ENCODE data around the gene KLHL35.

Gene KLHL35

DNA sequence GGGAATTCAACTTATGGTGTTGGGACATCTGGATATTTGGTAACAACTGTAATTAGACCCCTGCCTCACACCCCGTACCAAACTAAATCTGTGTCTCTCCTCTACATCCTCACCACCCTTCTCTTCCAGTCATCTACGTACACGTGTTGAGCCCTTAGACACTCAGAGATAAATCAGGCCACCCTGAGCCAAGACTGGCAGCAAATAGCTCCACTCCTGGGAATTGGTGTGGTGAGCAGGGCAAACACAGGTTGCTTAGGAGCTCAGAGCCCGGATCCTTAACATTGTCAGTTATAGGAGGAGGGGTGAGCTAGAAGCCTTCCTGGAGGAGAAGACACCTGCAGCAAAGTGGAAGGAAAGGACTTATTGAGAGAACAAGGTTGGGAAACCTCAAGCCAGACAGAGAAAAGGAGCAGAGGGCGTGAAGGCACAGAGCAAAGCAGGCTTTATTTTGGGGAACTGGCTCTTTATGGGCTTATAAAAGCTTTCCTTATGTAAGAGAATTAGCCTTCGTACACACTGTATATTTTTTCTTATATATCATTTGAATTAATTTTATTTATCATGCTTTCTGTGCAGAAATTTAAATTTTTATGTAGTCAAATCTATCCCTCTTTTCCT is 36.9 kb upstream of the KLHL35 start:
- no peak for DNase-seq (ENCODE audit: low read depth)

DNA sequence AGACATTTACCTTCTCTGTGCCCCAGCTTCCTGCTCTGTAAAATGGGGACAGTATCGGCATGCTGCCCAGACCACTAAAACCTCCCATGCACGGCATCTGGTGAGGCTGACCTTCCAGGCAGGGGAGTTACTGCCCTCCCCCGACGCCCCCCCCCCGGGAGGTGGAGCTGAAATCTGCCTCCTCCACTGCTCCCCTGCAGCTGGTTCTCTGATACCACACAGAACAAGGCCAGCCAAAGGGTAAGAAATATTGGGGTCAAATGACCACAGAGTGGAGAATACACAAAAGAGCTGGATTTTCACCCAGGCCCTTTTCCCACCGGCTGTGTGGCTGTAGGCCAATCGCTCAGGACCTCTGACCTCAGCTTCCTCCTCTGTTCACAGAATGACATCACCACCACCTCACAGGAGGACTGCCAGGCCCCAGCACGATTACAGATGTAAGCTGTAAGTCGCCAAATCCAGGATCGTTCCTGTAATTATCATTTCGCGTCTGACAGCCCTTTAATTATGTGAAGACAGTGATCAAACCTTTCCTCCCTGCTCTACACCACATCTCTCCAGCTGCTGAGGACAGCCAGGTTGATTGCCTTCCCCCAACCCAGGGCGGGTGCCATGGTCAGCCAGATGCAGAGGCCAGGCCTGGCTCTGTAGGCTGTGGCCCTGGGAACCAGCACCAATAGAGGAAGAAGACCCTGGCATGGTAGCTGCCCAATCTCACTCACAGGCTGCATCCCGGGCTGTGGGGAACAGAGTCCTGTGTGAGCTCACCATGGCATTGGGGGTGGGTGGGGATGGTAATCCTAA is 35.7 kb upstream of the KLHL35 start:
- DNase-seq (ENCODE audit: low read depth), result no peak

DNA sequence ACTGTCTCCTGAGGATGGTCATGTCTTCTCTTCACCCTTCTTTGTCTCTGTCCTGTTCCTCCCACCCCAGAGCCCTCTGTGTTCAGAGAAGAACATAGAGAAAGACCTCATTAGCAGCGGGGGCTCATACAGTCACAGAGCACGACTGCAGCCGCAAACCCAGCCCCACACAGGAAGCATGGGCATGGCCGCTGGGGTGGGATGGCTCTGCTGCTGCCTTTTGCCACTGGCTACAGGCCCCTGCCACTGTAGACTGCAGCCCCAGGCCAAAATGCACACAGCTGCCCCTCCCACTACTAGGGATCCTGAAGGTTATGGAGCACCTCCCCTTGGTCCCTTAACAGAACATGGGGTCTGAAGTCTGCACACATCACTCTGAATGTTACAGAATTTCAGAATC is 34.9 kb upstream of the KLHL35 start:
- DNase-seq (ENCODE audit: low read depth), result no peak

DNA sequence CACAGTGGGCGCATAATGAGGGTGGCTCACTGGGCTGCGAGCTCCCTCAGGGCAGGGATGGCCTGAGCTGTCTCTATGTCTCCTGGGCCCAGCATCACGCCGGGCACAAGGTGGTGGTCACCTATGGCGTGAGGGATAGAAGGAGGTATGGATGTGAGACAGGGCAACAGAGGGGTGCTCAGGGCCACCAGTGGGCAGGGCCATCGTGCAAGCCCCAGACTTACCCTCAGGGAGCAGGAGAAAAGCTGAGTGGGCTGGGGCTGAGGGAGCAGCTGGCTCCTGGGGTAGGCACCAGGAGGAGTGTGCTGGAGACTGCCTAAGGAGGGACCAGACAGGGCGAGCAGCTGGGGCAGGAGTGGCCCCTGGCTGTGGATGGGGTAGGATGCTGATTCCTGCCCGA is 34.3 kb upstream of the KLHL35 start:
- no peak for DNase-seq (ENCODE audit: low read depth)

DNA sequence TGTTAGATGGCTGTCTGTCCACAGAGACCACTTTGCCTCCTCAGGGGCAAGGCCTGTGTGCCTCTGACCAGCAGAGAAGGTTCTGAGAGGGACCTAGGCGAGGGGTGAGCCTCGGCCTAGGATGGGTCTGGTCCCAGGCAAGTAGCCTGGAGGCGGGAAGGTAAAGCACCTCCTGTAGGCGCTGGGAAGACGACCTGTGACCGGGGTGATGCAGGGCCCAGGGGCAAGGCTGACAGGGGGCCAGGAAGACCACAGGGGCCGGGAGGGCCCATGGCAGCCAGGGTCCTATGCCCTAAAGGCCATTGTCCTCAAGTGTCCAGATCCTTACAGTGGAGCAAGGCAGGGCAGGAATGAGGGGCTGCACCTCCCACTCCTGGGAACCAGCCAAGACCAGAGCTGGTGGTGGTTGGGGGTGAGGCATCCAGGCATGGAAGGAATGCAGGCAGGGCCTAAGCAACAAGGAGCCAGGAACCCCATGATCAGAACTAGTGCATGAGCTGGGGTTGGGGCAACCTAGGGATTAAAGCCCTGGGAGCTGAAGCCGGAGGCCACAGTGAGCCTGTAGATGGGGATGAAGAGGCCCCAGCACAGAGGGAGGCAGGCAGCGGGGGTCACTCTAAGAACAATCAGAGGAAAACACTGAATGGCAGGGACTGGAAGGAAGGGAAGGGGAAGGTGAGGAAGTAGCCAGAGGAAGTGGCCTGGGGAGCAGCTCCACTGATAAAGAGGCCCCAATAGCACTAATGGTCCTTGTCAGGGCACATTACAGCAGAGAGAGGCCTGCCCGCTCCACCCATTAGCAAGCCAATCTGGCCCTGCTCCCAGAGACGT is 32.9 kb upstream of the KLHL35 start:
- no peak for DNase-seq (ENCODE audit: low read depth)

DNA sequence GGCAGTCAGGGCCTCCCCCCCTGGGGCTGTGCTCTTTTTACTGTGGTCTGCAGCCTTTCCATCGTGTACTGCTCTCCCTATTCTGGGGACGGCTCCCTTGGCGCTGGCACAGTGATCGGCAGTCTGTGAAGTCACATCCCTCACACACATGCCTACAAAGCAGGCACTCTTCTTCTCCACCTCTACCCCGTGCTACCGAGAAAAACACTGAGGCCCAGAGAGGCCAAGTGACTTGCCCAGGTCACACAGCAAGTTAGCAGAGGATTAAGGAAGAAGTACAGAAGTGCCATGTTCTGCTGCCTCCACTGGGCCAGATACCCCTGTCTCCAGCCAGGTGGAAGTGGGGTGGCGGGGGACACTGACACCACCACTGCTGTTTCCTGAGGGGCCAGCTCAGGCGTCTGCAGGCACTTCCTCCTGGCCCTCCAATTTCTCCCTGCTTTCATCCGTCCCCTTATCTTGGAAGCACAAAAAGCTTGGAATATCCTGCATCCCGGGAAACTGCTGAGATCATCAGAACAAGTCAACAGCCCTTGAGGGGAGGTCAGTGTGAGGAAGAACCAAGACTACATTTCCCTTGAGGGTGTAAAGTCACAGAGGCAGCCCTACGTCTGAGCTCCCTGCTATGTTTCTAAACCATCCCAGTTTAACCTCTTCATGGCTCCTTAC is 30.2 kb upstream of the KLHL35 start:
- DNase-seq (ENCODE audit: low read depth), result no peak

DNA sequence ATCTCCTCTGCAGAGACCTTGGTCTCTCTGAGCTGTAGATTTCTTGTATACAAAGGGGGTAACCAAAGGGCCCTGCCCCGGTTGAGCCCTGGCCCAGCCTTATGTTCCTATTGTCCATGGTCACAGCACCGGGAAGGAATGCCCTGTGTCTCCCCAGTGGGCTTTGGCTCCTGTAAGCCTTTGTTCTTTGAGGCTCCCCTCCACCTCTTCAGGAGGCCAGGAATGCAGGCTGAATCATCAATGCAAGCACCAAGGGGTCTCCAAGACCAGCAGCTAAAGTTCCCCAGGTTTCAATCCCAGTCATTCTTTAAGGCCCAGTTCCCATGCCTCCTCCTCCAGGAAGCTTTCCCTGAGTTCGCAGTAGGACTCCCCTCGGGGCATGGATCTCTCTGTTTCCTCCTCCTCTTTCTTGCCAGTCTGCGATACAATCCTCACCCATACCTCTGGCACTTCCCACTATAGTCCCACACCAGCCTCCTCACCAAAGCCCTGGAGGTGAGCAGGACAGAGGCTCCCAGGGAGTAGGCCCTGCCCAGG is 29.2 kb upstream of the KLHL35 start:
- no peak for DNase-seq (ENCODE audit: low read depth)

DNA sequence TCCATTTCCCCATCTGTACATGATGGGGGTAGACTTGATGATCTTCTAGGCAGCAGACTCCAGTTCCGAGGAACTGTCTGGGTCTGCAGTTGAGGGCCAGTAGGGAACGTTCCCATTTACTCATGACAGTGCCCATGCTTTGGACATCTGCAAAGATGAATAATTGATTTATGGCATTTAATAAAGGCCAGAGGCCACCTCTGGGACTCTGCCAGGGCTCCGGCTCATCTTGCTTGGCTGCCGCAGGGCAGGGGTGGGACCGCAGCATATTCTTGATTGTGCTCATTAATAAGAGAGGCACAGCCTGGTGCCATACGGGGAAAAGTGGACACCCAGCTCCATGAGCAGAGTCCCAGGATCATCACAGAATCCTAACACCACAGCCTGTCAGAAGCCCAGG is 28.1 kb upstream of the KLHL35 start:
- no peak for DNase-seq (ENCODE audit: low read depth)

DNA sequence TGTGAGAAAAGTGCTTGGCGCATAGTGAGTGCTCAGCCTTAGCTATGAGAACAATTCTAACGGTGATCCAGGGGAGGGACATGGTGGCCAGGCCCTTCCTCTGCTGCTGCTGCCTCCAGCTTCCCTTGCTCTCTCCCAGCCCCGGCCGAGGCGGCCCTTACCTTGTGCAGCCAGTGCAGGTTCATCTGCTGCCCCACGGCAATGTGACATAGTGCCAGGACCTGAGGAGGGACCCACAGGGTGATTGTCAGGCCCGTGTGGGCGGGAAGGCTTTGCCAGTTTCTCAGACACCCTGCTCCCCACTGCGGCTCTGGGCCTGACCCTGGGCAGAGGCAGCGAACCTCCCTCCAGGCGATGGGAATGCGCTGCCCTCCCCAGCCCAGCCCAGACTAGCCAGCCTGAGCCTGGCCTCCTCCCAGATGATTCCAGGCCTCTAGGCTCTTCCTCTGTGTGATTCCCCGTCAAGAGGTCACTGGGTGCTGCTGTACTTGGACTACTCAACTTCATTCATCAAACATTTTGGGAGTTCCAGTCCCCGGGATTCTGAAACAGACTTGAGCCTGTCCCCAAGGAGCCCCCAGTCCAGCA is 23.7 kb upstream of the KLHL35 start:
- DNase-seq (ENCODE audit: low read depth), result no peak

DNA sequence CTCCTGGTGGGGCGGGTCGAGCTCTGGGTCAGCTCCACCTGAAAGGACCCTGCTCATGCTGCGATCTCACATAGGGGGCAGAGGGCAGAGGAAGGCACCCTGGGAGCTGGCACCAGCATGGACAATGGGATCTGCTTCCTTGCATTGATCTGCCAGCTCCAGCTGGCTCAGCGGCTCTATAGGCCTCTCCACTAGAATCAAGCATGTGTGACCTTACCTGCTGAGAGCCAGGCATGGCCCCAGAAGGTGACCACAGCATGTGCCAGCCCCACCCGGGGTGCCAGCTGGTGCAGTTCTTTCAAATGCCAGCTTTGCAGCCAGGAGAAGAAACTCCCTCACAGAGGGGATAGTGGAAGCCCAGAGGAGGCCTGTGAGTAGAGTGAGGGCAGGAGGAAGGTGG is 22.0 kb upstream of the KLHL35 start:
- DNase-seq (ENCODE audit: low read depth), result no peak

DNA sequence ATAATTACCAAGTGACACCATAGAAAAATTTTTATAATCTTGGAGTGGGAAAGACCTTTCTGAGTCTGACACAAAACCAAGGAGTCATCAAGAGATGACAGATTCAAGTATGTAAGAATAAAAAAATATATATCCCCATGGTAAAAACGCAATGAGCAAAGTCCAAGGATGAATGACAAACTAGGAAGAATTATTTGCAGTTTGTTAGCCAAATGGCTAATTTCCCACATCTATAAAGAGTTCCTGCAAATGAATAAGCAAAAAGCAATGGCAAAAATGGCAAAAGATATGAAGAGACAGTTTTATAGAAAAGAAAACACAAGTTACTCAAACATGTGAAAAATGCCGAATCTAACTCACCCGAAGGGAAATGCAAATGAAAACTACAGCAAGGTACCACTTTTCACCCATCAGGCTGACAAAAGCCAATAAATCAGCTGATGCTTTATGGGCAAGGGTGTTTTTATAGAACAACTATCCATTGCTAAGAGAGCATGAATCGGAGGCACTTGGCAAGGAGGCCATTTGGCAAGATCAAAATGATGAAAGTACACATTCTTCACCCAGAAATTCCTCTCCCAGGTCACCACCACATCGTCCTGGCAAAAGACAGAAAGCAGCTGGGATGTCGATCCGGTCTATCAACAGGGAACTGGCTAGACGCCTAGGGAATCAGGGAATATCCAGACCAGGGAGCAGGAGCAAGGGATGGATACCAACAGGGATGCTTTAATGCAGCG is 21.1 kb upstream of the KLHL35 start:
- DNase-seq (ENCODE audit: low read depth), result peak; percentile 48

DNA sequence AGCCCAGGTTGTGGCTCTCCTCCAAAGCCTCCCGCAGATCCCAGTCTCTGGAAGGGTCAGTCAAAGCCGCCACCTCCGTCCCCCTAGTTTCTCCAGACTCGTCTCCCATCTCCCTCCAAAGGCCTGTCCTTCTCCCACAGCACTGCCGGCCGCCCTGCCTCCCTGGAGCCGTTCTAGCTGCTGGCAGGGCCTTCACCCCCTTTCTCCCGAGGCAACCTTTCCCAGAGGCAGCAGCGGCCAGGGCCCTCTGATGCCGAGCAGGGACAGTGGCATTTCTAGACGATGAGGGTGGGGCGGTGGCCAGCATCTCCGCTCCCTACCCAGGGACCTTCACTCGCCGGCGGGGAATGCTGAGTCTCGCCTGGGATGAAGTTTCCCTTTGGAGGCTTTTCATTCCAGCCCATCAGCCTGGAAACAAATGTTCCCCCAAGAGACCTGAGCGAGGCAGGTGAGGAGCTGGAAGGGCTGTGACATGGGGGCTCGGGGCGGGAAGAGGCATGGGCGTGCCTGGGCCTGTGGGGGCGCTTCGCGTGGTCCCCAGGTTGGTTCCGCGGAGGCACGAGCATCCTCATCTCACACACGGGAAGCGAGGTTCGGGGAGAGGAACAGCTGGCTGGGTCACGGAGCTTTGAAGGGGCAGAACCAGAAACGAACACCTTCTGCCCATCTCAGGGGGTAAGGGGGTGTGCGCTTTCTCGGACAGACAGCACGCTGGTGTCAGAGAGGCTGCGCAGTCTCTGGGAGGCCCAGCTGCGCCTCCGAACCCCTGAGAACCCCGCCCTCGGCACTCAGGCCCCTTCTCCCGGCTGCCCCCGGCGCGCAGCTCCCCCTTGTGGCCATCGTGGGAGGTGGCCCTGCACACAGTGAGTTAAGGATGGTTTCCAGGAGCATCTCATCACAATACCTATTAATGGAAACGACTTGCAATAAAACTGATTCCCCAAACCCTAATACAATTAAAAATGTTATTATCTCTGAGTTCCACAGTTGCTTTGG is 18.1 kb upstream of the KLHL35 start:
- no peak for DNase-seq (ENCODE audit: low read depth)

DNA sequence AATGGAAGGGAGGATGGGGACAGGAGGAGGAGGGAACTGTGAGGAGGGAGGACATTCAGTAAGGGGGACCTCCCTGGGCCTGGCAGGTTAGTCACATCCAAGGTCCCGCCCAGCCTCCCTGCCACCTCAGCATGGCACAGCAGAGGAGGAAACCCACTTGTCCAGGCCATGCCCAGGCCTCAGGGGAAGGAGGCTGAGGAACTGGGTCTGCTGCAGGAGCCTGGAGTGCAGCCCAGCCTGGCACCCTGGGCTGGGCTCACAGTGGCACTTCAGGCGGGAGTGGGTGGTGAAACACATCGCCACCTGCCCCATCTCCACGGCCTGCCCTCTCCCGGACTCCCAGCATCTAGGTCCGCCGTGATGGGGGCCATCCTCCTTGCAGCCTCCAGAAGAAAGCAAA is 17.2 kb upstream of the KLHL35 start:
- DNase-seq (ENCODE audit: low read depth), result no peak

DNA sequence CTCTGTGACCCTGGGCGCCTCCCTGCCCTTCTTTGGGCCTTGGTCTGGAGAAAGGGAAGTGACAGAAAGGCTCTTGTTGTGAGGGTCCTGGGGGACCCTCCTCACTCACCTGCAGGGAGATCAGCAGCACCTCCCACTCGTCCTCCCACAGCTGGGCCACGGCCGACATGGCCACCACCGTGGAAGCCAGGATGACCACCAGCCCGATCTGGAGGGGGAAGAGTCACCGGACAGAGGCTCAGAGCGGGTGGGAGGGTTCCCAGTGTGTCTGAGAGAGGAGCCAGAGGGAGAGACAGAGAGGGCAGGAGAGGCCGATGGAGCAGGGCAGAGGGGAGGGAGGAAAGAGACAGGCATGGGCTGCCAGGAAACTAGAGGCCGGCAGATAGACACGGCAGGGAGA is 16.8 kb upstream of the KLHL35 start:
- DNase-seq (ENCODE audit: low read depth), result no peak

DNA sequence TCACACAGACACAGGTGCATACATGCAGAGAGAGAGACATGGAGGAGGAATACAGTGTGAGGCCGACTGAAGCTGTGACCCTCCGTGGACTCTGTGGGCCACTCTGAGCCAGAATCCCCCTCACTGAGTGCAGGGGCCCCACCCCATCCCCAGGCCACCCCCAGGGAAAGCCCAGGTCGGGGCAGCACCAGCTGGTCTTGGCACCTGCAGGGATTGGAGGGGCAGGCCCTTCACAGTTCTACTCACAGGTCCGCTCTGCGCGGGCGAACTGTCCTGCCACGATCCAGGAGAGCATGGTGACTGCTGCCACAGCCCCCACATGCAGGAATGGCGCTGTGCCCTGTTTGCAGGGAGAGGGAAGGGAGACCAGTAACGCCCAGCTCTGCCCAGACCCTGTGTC is 16.3 kb upstream of the KLHL35 start:
- no peak for DNase-seq (ENCODE audit: low read depth)

DNA sequence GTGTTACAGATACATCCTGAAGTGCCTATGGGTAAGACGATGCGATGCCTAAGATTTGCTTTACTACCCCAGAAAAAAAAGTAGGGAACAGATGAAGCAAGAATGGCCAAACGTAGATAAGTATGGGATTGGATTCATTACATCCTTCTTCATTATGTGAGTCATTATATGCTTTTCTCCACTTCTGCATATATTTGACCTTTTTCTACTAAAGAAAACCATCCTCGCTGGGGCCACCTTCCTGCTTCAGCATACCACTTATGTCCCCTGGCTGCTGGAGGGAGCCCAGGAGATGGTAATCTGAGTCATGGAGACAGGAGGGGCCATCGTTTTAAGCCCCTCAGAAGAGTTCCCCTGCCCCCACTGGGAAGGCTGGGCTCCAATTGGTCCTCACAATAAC is 14.4 kb upstream of the KLHL35 start:
- no peak for DNase-seq (ENCODE audit: low read depth)

DNA sequence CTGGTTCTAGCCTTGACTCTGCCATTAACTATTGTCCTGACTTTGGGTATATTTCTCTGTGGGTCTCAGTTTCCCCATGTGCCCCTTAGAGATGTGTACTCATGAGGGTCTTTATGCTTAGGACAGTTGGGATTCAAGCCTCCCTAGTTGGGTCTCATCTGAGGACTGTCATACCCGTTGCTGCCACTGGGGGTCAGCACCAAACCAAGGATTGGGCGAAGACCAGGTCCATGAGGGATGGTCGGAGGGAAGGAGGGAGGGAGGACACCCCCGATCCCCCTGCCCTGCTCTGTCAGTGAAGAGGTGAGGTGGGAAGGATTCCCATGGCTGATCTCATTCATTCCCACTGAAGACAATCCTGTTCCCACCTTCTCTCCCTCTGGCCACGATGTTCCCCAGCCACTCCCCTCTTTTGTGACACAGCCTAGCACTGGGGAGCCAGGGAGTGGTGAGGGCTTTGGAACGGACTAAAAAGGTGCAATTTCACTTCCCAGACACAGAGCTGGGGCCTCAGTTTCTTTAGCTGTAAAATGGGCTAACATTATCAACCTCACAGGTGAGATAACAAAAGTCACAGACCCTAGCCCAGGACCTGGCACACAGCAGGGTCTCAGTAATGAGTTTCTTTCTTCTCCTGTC is 12.4 kb upstream of the KLHL35 start:
- peak; percentile 21 for DNase-seq (ENCODE audit: low read depth)

DNA sequence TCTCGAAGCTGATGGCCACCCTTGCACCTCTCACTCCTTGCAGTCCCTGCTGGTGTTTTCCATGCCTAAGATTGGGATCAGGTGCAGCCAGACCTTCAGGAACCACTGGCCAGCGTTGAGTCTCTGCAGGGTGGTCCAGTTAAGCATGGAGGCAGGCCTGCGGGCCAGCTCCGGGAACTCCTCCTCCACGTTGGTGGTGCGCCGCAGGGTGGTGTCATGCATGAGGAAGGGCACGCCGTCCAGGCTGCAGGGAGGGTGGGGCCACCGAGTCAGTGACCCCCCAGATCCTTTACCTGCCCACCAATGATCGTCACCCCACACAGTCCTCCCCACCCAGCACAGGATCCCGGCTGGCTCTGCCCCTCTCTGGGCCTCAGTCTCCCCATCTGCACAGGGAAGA is 10.0 kb upstream of the KLHL35 start:
- DNase-seq (ENCODE audit: low read depth), result no peak

DNA sequence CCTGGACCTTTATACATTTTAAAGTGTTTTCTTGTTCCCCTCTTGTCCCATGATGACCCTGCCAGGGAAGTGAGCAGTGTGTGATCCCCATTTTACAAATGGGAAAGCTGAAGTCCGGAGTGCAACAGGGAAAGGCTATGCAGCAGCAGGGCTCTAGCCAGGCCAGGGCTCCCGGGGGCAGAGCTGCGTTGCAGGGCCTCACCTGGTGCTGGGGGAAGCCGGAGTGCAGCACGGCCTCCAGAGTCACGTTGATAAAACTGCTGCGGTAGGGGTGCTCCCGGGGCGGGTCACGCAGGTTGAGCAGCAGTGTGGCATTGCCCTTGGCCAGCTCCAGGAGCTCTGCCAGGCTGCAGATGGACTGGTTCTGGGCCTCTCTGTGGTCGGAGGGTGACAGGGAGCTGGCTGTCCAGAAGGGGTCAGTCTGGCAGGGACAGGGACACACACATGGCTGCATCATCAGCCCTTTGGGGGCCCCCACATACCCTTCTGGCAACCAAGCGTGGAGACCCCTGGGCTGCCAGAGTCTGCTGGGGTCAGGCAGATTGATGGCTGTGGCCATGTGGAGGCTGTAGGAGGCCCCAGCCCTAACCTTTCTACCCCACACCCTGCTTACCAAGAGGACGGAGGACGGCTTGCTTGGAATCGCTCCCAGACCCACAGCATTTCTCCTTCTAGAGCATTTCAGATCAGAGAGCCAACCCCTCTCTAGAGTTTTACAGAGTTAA is 9.3 kb upstream of the KLHL35 start:
- no peak for DNase-seq (ENCODE audit: low read depth)

Measured in stromal cell of bone marrow (primary cell).